Esophagus squamous epithelium (tissue), 4 donors: ENCODE measurements around the gene TMEM161A.

Source experiments
- POLR2A ChIP-seq, 4 donors: fragments of 450-650 bp; IDR thresholded peaks; one replicate each; pipeline ENCODE4 v1.6.1; 2017; ENCODE audit warnings: antibody characterized with exemption in 4 of 4, mild to moderate bottlenecking in 4 of 4, moderate library complexity in 3 of 4
- TF ChIP-seq, protein P1 (sequence below), 6 experiments: fragments of 450-650 bp in 4 of 6; fragments of 200-600 bp in 2 of 6; sonication (generic) in 2 of 6; IDR thresholded peaks; one replicate each; pipeline ENCODE4 v1.5.1; 2016 to 2019; ENCODE audit warnings: antibody characterized with exemption in 6 of 6, mild to moderate bottlenecking in 4 of 6, moderate library complexity in 4 of 6

DNA sequence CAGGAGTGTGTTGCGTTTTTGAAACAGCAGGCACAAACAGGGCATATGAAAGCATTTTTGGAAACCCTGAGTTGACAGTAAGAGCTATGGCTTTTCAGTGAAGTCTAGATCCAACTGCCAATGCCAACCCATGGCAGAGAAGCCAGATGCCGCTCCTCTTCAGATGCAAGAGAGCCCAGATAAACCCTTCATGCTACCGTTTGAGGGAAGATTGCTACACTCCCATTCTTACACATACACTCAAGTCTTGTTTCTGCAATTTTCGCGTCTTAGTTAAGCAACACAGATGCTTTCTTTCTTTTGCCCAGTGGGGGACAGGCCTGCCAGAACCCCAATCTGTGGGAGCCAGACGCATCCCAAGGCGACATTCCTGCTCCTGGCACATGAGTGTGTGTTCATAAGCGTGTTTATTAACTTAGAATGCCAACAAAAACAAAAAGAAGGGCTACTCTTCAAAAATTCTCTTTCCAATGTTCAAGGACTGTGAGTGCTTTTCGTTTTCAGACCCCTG lies 43.3 kb upstream of the TMEM161A start:
- TF ChIP-seq, protein P1, sequence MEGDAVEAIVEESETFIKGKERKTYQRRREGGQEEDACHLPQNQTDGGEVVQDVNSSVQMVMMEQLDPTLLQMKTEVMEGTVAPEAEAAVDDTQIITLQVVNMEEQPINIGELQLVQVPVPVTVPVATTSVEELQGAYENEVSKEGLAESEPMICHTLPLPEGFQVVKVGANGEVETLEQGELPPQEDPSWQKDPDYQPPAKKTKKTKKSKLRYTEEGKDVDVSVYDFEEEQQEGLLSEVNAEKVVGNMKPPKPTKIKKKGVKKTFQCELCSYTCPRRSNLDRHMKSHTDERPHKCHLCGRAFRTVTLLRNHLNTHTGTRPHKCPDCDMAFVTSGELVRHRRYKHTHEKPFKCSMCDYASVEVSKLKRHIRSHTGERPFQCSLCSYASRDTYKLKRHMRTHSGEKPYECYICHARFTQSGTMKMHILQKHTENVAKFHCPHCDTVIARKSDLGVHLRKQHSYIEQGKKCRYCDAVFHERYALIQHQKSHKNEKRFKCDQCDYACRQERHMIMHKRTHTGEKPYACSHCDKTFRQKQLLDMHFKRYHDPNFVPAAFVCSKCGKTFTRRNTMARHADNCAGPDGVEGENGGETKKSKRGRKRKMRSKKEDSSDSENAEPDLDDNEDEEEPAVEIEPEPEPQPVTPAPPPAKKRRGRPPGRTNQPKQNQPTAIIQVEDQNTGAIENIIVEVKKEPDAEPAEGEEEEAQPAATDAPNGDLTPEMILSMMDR (IDR thresholded peaks at IDR 0.05): no peak
- no peak for TF ChIP-seq POLR2A (IDR thresholded peaks at IDR 0.05)
